Hematopoietic multipotent progenitor cell treated with erythropoietin and hydrocortisone succinate and interleukin-3 and kit ligand, for 8 days (in vitro differentiated cells): ENCODE measurements around the gene ROR1.

Experiments used
- DNase-seq: peaks from one replicate; pipeline ENCODE4 v3.0.0-alpha.2; 2015

The ROR1 gene

GRCh38 chr1:63861052-63861691, 87.4 kb downstream of the ROR1 start:
- DNase-seq: no peak

DNA sequence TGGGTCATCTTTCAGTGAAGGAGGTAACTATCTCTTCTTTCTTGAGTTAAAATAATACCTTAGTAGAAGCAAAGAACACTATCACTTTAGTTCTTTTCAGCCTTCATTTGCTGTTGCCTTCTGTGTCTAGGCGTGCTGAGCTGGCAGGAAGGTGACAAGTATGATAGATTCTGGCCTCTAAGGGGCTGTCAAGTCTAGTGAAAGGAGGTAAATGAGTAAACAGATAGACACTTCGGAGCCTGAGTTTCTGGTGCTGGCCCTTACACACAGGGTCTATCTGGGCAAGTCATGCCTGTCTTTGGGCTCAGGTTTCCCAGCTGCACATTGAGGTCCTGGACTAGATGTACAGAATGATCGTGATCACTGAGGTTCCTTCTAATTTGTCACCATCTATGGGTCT, 89.3 kb downstream of the ROR1 start:
- no peak for DNase-seq

DNA sequence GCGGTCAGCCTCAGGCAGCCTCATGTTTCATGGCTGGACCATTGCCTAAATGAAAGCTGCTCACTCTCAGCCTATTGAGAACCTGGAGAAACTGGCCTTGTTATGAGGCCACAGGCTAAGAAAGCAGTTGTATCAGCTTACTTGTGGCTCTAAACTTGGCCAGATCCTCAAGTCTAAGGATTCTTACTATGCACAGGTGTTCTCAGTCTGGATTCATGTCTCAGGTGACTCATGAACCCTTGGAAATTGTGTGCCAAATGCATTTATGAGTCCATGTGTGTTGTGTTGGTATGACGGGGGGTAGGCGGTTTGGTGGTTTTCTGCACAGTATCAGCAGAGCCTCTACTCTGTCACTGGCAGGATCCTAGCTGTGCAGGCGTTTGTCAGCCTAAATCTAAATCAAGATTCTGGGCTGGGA, 90.4 kb downstream of the ROR1 start:
- DNase-seq: no peak

GRCh38 chr1:63865561-63865960, 91.7 kb downstream of the ROR1 start:
- no peak for DNase-seq

GRCh38 chr1:63866084-63866483, 92.3 kb downstream of the ROR1 start:
- no peak for DNase-seq

DNA sequence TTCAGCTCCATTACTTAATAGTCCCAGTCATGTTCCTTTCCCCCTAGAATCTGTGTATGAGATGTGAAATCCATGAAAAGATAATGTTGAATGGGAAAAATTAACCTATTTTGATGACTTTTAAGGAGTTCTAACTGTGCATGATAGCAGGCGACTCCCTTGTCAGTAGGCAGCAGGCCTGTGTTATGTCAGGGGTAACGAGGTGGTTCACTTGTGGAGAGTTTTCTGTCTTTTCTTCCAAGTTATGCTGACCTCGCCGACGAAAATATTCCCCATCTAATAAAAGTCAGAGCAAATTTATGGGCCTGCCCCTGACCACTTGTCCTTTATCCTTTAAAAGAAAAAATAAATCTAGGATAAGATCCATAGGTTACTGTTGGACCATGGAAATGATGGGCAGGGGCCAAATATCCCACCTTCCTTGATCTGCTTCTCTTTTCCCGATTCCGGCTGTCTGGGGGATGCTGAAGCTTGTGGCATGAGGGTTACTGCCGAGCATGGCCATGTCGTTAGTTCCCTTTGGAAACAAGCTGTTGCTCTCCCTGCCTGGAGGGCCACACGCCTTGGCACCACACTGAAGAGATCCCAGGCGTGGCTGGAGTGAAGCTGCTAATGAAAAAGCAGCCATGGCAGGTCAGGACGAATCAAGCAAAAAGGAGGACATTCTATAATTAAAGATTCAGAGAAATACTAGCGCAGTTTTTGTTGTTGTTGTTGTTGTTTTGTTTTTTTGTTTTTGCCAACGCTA, 93.8 kb downstream of the ROR1 start:
- no peak for DNase-seq

GRCh38 chr1:63868268-63868781, 94.5 kb downstream of the ROR1 start:
- DNase-seq: peak; percentile 1

DNA sequence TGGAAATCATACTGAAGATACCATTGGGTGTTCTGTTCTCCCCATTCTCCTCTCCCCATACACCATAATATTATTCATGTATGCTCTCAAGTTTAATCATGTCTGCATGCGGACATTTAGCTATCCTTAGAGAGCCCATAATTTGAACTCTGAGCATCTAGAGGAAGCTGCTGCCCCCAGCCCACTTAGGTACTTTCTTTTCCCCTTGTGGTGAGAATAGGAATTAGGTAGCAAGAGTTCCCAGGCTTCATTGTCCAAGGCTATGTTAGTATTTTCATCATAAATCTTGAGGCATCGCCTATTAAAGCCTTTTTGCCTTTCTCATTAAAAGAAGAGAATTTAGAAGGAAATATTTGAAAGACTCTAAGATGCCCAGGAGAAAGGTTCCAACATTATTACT, 96.3 kb downstream of the ROR1 start:
- no peak for DNase-seq

DNA sequence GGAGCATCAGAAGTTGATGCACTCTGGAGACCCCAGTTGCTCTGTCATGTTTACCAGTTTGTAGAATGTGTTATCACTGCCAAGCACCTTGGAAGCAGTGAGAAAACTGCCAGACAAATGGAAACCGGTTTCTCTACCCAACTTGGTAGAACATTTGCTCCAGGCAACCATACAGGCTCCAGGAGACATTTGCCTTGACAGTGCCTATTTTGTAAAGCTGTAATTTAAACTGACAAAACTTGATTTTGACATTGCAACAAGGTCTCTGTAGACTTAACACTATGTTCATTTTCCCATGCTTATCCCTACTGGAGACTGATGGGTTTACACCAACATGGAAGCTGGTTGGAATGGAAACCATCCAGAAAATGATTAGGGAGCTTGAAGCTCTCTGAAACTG, 97.6 kb downstream of the ROR1 start:
- DNase-seq: no peak

DNA sequence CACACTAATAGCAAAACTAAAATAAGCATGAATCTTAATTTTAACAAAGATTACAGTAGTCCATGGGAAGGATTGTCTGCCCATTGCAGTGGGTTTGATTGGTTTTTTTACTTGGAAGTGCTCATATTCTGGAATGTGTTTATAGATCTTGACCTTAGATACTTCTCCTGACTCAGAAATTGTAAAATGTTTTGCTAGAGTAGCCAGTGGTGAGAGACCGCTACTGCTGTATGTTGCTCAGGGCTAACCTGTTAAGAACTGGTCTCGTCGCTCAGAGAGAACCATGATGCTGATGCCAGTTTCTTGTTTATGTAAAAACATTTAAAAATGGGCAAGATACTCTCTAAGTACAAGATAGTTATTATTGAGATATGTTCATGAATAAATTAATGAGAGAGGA, 99.9 kb downstream of the ROR1 start:
- no peak for DNase-seq

- DNase-seq: no peak
Measured at GRCh38 chr1:63874278-63874880, 100.6 kb downstream of the ROR1 start.

GRCh38 chr1:63875636-63876035, 101.8 kb downstream of the ROR1 start:
- no peak for DNase-seq

- no peak for DNase-seq
Measured at GRCh38 chr1:63877021-63877767, 103.4 kb downstream of the ROR1 start.

DNA sequence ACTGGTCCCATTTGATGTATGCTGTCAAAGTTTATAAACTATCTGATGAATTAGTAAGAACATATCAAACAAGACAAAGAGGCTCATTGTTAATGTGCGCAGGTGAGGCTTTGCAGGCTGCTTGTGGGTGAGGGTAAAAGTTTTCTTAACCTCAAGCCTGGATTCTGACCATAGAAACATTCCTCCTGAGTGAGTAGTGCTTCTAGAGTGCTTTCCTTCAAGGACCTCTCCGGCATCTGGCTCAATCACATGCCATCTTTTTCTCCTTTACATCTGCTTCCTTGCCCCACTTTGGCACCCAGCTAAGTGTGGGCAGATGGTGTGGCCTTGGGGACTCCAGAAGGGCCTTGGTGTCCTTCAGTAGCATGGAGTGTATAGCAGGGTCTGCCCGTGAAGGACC, 104.0 kb downstream of the ROR1 start:
- DNase-seq: no peak

GRCh38 chr1:63878932-63879331, 105.1 kb downstream of the ROR1 start:
- DNase-seq: no peak

DNA sequence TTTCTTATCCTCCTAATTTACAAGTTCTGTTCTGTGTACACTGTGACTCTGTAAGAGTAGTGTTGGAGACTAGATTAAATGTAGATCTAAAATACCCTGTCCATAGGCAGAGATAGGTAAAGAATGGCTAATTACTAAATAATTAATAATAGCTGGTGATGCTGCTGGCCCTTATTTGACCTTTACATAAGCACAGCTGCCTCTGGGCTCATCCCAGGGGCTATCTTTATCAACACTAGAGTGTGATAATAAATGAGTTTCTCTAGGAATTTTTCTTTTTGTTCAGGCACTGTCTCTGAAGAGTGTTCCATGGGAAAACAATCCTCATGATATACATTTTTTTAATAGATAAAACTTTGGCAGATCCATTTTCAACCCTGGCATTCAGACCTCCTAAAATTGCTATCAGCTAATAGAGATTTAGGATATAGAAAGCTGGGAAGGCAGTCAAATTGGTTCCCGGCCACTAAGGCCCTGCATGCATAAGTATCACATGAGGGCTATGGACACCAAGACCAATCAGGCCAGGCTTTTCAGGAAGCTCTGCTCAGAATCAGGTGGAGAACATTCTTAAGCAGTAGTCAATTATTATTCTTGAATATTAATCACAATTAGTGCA, 107.2 kb downstream of the ROR1 start:
- DNase-seq: no peak

- no peak for DNase-seq
Measured at GRCh38 chr1:63882048-63882704, 108.4 kb downstream of the ROR1 start.

DNA sequence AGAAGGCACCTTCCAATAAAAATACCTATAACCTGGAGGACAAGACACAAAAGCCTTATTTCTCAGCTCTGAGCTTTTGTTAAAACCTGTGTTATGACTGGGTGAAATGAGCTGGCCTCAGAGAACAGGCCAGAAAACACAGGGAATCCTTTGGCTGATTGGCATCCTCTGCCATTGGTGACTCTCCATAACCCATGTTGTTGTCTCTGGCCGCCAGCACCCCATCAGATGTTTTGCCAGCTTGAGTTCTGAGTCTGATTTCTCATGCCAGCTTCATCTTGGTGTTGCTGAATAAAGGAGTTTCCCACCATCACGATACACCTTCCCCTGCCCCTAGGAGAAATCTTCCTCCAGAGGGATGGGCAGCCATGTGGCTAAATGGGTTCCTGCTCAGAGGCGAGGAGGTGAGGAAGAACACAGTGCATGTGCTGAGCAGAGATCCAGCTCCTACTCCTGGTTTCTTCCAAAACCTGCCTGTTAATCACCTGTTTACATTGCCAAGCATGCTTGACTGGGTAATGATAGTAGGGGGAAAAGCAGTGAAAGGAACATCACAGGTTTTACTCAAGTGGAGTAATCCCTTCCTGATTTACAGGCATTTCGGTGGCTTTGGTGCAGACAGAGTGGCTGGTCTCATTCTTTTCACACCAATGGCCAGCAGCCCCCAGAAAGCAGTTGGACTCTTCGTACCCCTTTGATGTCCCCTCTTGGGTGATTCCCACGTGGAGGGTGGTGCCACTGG, 109.8 kb downstream of the ROR1 start:
- no peak for DNase-seq

GRCh38 chr1:63884486-63884885, 110.7 kb downstream of the ROR1 start:
- no peak for DNase-seq

DNA sequence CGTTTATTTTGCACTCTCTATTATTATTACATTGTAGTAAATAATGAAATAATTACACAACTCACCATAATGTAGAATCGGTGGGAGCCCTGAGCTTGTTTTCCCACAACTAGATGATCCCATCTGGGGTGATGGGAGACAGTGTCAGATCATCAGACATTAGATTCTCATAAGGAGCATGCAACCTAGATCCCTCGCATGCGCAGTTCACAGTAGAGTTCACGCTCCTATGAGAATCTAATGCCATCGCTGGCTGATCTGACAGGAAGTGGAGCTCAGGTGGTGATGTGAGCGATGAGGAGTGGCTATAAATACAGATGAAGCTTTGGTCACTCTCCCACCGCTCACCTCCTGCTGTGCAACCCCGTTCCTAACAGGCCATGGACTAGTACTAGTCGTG, 112.1 kb downstream of the ROR1 start:
- DNase-seq: no peak

DNA sequence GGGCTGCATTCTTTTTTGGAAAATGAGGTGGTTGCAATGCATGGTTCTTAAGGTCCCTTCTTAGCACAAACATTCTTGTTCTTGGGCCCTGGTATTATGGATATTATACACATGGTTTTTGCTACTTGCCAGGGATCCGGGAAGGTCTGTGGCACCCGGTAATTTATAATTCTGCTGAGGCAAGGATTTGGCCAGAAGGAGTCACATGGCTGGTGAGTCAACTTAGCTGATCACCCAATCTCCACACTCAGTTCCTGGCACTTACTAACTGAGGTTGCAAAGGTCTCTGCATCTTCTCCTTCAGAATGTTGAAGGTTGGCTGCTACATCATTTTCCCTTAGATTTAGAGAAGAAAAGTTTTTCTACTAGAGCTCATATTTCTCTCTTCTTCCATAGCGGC, 112.5 kb downstream of the ROR1 start:
- DNase-seq: no peak

DNA sequence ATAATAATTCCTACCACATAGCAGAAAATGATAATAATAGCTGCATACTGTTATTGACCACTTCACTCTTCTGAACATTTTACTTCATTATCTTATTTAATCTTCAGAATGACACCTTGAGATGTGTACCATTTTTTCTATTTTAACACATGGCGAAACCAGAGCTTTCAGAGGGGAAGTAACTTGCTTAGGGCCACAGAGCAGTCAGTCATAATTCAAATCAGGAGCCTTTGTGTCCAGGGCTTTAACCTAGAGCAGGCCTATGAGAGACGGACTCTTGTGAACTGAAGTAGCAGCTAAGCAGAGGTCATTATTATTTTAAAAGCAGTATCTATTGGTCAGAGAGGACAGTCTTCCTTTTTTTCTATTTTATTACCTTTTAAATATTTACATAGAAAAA, 114.0 kb downstream of the ROR1 start:
- no peak for DNase-seq
